SH-SY5Y (cell line): ENCODE data around the gene UTP18.

Experiments
- GATA2 ChIP-seq: IDR thresholded peaks from 2 replicates; pipeline ENCODE4 v1.6.1; 2011; ENCODE audit warnings: mild to moderate bottlenecking, low read depth, low read length
- GATA3 ChIP-seq: IDR thresholded peaks from 2 replicates; pipeline ENCODE4 v1.6.1; 2011; ENCODE audit warnings: low read depth, mild to moderate bottlenecking, low read length, moderate library complexity

- TF ChIP-seq GATA2 (no peak), GATA3 (no peak)
These were observed 30.0 kb upstream of the UTP18 start for GRCh38 chr17:51230306-51230705.
